ENCODE measurements around the gene TUBB3. TPM values are rescaled to one million over a fixed set of nuclear protein-coding genes. Genes with fewer than 3 reads are reported as not detected.
"Not testable (repeated sequence)": the region's sequence is repeated elsewhere in the genome, so short reads cannot be mapped to it uniquely, and the experiment has no call there.

Gene TUBB3
- total and polyA plus RNA-seq, 7 donors = 0.46 to 35.0 (median 23.5) TPM

DNA sequence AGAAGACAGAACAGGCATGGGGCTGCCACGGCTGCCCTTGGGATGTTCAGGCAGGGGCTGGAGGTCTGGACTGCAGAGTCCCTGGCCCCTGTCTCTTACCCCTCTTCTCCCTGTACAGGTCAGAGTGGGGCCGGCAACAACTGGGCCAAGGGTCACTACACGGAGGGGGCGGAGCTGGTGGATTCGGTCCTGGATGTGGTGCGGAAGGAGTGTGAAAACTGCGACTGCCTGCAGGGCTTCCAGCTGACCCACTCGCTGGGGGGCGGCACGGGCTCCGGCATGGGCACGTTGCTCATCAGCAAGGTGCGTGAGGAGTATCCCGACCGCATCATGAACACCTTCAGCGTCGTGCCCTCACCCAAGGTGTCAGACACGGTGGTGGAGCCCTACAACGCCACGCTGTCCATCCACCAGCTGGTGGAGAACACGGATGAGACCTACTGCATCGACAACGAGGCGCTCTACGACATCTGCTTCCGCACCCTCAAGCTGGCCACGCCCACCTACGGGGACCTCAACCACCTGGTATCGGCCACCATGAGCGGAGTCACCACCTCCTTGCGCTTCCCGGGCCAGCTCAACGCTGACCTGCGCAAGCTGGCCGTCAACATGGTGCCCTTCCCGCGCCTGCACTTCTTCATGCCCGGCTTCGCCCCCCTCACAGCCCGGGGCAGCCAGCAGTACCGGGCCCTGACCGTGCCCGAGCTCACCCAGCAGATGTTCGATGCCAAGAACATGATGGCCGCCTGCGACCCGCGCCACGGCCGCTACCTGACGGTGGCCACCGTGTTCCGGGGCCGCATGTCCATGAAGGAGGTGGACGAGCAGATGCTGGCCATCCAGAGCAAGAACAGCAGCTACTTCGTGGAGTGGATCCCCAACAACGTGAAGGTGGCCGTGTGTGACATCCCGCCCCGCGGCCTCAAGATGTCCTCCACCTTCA lies 11.7 kb downstream of the TUBB3 start:
- Histone ChIP-seq H3K36me3 (no peaks in the 10 kb centered on the region), H3K4me1 (no peaks in the 10 kb centered on the region), H3K4me3 (no peak overlapping the region), H3K9me3 (no peaks in the 10 kb centered on the region), H3K27ac (no peak overlapping the region), H3K27me3 (peaks cover 0 to 9% (median 4%) of the 10 kb centered on the region in 3 donors)
- TF ChIP-seq POLR2AphosphoS5 (IDR thresholded peaks at IDR 0.05) (no peak), EP300 (IDR thresholded peaks at IDR 0.05) (no peak), POLR2A (IDR thresholded peaks at IDR 0.05) (no peak)
- TF ChIP-seq, protein P1, sequence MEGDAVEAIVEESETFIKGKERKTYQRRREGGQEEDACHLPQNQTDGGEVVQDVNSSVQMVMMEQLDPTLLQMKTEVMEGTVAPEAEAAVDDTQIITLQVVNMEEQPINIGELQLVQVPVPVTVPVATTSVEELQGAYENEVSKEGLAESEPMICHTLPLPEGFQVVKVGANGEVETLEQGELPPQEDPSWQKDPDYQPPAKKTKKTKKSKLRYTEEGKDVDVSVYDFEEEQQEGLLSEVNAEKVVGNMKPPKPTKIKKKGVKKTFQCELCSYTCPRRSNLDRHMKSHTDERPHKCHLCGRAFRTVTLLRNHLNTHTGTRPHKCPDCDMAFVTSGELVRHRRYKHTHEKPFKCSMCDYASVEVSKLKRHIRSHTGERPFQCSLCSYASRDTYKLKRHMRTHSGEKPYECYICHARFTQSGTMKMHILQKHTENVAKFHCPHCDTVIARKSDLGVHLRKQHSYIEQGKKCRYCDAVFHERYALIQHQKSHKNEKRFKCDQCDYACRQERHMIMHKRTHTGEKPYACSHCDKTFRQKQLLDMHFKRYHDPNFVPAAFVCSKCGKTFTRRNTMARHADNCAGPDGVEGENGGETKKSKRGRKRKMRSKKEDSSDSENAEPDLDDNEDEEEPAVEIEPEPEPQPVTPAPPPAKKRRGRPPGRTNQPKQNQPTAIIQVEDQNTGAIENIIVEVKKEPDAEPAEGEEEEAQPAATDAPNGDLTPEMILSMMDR (IDR thresholded peaks at IDR 0.05) = no peak
- no peak for DNase-seq
- intact Hi-C loops (cut with DNase I) = no loop called here
- 94 to 96% methylated on average over 61 of the region's 61 CpGs for WGBS, 2 donors

GRCh38 chr16:89935620-89936019 lies 12.5 kb downstream of the TUBB3 start:
- H3K4me1 ChIP-seq; DNase-seq; H3K4me3 ChIP-seq; H3K27ac ChIP-seq; intact Hi-C loops (cut with DNase I); H3K36me3 ChIP-seq; H3K27me3 ChIP-seq; H3K9me3 ChIP-seq: not testable (repeated sequence)
- 83 to 91% methylated on average over 27 of the region's 27 CpGs for WGBS, 2 donors

GRCh38 chr16:89936034-89936433 lies 12.9 kb downstream of the TUBB3 start:
- DNase-seq = no peak
- WGBS, 2 donors = 79 to 80% methylated on average over 13 of the region's 13 CpGs
- Histone ChIP-seq H3K27me3 (peaks cover 0 to 6% (median 3%) of the 10 kb centered on the region in 3 donors), H3K4me3 (no peak overlapping the region), H3K27ac (no peak overlapping the region), H3K4me1 (no peaks in the 10 kb centered on the region), H3K9me3 (no peaks in the 10 kb centered on the region), H3K36me3 (no peaks in the 10 kb centered on the region)
- intact Hi-C loops (cut with DNase I) = no loop called here
- TF ChIP-seq, protein P1 (IDR thresholded peaks at IDR 0.05) = no peak
- no peak for TF ChIP-seq POLR2A (IDR thresholded peaks at IDR 0.05)
- TF ChIP-seq EP300 (IDR thresholded peaks at IDR 0.05) = no peak
- no peak for TF ChIP-seq POLR2AphosphoS5 (IDR thresholded peaks at IDR 0.05)

DNA sequence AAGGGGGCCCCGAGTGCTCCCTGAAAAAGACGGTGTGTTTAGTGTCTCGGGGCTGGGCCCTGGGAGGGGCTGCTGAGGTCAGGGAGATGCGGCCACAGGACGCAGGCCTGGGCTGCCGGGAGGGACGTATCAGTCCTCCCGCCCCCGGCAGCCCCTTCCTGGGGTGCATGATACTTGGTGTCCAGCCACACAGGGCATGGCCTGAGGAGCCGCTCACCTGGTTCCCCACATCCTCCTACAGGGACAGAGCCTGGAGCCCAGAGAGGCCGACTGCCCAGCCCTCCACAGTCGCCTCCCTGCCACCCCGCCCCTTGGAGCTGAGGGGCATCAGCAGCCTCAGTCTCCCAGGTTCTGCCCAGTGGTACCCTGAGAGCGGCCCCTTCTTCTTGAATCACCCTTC lies 13.4 kb downstream of the TUBB3 start:
- Histone ChIP-seq H3K4me3 (no peak overlapping the region), H3K4me1 (no peaks in the 10 kb centered on the region), H3K27ac (no peak overlapping the region), H3K27me3 (peaks cover 0 to 1% (median 0%) of the 10 kb centered on the region in 3 donors), H3K36me3 (no peaks in the 10 kb centered on the region), H3K9me3 (no peaks in the 10 kb centered on the region)
- intact Hi-C loops (cut with DNase I) = no loop called here
- WGBS, 2 donors = 92 to 93% methylated on average over 14 of the region's 14 CpGs
- no peak for DNase-seq
- TF ChIP-seq POLR2A (IDR thresholded peaks at IDR 0.05) (no peak), POLR2AphosphoS5 (IDR thresholded peaks at IDR 0.05) (no peak), EP300 (IDR thresholded peaks at IDR 0.05) (no peak)
- TF ChIP-seq, protein P1 (IDR thresholded peaks at IDR 0.05) = no peak

DNA sequence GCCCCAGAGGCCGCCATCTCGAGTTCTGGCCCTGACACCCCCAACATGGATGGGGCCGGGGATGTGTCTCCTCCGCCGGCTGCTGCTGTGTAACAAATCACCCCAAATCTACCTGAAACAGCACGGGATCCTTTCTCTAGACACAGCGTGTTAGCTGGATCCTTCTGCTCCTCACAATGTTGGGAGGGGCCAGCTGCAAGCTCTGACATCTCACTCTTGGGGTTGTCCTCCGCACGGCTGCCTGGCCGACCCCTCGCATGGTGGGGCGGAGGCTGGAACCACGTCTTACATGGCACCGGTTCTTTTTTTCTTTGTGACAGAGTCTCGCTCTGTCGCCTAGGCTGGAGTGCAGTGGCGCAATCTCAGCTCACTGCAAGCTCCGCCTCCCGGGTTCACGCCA lies 13.8 kb downstream of the TUBB3 start:
- Histone ChIP-seq H3K4me1 (no peaks in the 10 kb centered on the region), H3K27ac (no peak overlapping the region), H3K4me3 (no peak overlapping the region), H3K9me3 (no peaks in the 10 kb centered on the region), H3K36me3 (no peaks in the 10 kb centered on the region), H3K27me3 (no peaks in the 10 kb centered on the region)
- no peak for DNase-seq
- intact Hi-C loops (cut with DNase I) = no loop called here
- TF ChIP-seq, protein P1 (IDR thresholded peaks at IDR 0.05) = no peak
- TF ChIP-seq EP300 (IDR thresholded peaks at IDR 0.05) = no peak
- no peak for TF ChIP-seq POLR2AphosphoS5 (IDR thresholded peaks at IDR 0.05)
- no peak for TF ChIP-seq POLR2A (IDR thresholded peaks at IDR 0.05)
- WGBS, 2 donors = 91 to 93% methylated on average over 20 of the region's 20 CpGs
